Activated effector memory CD4-positive, alpha-beta T cell treated with anti-CD3 and anti-CD28 coated beads, Interleukin-2, amount 50 U/mL, for 16 hours (primary cell): ENCODE measurements around the gene ARHGAP12.
"Not testable (repeated sequence)": the region's sequence is repeated elsewhere in the genome, so short reads cannot be mapped to it uniquely, and the experiment has no call there.

Source experiments
- DNase-seq: peaks from one replicate; pipeline ENCODE4 v3.0.0-alpha.2; 2020

Gene ARHGAP12

DNA sequence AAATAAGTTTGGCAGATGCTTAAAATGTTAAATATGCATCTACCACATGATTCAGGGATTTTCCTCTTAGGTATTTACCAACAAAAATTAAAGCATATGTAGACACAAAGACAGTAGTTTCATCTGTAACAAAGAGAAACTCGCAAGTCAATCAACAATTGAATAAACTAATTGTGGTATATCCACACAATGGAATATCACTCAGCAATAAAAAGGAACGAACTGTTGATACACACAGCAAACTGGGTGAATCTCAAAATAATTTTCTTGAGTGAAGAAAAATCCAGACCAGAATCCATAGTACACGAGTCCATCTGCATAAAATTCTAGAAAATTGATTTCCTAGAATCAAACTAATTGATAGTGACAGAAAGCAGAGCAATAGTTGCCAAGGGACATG, 5.2 kb downstream of the ARHGAP12 start:
- DNase-seq = no peak

DNA sequence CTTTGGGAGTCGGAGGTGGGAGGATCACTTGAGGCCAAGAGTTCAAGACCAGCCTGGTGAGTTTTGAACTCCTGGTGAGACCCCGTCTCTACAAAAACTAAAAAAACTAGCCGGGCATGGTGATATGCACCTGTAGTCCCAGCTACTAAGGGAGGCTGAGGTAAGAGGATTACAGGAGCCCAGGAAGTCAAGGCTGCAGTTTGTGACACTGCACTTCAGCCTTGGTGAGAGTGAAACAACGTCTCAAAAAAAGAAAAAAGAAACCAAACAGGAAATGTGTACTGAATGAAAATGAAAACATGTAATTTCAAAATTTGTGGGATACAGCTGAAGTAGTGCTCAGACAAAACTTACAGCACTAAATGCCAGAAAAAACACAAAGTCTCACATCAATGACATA, 7.6 kb downstream of the ARHGAP12 start:
- no peak for DNase-seq

DNA sequence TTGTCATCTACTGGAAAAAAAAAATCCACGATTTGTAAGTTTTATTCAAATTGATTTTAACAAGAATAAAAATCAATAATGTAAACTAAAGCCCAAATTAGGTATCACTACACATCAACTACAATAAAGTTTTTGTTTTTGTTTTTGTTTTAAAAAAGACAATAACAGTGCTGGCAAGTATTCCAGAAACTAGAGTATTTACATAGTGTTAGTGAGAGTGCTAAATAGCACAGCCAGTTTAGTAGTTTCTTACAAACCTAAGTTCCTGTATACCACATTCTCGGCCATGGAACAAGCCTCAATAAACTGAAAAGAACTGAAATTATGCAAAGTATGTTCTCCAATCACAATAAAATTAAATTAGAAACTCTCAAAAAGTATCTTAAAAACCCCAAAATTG, 8.1 kb downstream of the ARHGAP12 start:
- no peak for DNase-seq

DNA sequence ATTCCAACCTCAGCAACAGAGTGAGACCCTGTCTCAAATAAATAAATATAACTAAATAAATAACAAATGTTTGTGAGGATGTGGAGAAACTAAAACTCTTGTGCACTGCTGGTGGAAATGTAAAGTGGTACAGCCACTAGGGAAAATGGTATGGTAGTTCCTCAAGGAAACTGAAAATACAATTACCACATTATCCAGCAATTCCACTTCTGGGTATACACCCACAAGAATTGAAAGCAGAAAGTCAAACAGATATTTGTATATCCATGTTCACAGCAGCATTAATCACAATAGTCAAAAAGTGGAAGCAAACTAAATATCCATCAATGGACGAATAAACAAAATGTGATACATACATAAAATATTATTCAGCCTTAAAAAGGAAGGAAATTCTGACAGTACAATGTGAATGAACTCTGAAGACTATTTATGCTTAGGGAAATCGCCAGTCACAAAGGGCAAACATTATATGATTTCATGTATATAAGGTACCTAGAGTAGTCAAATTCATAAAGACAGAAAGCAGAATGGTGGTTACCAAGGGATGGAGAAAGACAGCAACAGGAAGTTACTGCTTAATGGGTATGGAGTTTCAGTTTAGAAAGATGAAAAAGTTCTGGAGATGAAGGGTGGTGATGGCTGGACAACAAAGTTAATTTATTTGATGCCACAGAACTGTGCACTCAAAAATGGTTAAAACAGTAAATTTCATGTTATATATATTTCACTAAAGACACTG, 9.8 kb downstream of the ARHGAP12 start:
- no peak for DNase-seq

DNA sequence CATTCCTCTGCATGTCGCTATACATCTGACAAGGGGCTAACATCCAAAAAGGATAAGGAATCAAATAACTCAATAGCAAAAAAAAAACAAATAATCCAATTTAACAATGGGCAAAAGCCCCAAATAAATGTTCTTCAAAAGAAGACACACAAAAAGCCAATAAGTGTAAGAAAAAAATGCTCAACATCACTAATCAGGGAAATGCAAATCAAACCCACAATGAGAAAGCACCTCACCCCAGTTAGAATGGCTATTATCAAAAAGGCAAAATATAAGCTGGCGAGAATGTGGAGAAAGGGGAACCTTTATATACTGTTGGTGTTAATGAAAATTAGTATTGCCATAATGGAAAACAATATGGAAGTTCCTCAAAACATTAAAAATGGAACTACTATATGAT, 14.3 kb downstream of the ARHGAP12 start:
- no peak for DNase-seq

DNA sequence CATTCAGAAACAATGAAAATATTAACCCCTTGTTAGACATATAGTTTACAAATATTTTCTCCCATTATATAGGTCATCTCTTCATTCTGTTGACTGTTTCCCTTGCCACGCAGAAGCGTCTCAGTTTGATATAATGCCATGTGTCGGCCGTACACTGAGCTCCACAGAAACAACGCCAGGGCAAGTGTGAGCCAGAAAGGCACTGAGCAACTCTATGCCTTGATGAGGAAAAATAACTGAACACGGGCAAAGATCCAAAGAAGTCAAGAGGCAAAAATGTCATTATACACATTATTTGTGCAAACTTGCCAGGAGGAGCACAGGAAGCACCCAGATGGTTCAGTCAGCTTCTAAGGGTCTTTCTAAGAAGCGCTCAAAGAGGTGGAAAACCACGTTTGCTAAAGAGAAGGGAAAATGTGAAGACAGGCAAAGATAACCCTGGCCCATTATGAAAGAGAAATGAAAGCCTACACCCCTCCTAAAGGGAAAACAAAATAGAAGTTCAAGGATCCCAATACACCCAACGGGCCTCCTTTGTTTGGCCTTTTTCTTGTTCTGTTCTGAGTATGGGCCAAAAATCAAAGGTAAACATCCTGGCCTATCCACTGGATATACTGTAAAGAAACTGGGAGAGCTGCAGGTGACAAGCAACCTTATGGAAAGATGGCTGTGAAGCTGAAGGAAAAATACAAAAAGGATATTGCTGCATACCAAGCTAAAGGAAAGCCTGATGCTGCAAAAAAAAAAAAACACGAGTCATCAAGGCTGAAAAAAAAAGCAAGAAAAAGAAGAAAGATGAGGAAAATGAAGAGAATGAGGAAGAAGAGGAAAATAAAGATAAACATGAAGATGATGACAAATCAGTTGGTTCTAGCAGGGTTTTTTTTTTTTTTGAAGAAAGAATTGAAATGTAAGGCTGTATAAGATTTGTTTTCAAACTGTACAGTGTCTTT, 15.5 kb downstream of the ARHGAP12 start:
- DNase-seq = no peak

DNA sequence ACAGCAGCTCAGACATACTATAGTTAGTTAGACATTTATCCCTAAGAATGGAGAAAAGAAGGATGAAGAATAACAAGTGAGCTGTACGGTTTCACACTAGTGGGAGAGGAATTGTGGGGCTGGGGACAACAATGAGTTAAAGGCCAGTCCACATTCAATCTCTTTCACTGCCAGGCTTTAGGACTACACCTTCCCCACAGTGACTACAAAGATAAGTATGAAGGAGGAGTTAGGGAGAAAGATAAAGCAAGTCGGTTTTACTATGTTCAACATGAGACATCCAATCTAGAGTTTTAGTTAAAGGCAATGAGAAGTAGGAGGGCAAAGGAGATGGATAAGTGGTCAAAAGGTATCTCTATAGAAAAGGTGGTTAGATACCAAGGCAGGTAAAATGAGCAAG, 16.3 kb downstream of the ARHGAP12 start:
- no peak for DNase-seq

DNA sequence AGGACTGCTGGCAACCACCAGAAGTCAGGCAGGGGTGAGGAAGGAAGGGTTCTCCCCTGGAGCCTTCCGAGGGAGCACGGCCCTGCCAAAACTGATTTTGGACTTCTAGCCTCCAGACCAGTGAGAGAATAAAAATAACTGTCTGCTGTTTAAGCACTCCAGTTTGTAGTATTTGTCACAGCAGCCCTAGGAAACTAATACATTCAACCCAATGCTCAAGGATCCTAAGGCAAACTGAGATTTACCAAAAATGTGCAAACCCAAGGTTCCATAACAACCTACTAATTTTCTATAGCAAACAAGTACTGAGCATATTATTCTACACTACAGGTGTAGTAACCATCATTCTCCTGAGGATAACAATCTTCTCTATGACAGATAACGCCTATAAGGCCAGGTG, 18.6 kb downstream of the ARHGAP12 start:
- no peak for DNase-seq

DNA sequence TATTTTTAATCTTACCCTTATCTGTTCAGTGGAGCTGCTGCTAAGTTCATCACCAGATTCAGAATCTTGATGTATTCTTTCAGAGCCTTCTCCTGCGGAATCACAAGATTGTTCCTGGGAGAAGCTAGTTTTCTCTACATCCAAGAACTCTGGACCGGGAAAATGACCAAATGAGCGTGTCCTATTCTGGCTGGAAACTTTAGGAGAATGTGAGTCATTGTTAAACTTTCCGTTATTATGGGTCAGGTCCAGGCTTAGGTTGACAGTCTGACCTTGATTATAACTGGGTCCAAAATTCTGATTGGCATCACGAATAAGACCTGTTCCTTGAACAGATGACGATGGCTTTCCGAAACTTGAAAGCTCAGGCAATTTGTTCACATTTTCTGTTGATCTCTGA, 20.5 kb downstream of the ARHGAP12 start:
- no peak for DNase-seq

DNA sequence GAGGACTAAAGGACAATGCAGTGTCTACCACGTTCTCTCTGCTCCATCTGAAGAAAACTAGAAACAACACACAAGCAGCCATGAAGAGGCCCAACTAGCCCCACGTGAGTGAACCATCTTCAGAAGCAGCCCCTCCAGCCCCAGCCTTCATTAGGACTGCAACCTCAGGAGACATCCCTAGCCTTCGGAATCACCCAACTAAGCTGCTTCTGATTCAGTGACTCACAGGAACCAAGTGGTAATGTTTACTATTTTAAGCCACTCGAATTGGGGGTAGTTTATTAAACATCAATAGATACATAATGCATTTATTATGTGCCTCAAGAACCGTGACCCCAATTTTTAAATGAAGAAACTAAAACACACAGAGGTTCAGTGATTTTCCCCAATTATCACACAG, 22.6 kb downstream of the ARHGAP12 start:
- DNase-seq = no peak

DNA sequence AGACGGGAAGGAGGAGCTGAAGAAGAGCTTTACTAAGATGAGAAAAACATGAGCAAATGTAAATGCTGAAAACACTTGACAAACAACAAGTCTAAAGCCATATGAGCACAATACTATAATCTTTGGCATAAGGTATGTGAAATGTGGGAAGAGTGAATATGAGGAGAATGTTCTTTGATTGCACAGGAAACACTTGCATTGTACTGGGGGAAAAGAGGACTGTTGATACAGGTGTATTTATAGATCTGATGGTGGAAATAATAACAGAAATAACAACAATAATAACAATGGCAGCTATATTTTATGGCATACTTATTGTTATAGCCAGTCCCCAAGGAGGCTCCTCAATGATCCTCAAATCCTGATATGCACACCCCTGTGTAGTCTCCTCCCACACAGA, 23.0 kb downstream of the ARHGAP12 start:
- DNase-seq = no peak

DNA sequence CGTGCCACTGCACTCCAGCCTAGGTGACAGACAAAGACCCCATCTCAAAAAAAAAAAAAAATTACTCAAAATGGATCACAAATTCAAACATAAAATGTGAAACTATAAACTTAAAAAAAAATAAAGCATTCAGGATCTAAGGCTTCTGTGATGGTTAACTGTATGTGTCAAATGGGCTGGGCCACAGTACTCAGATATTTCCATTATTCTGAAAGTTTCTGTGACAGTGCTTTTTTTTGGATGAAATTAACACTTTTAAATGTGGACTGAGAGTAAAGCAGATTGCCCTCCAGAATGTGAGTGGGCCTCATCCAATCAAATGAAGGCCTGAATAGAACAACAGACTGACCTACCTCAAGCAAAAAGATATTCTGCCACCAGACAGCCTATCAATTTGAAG, 26.0 kb downstream of the ARHGAP12 start:
- no peak for DNase-seq

DNA sequence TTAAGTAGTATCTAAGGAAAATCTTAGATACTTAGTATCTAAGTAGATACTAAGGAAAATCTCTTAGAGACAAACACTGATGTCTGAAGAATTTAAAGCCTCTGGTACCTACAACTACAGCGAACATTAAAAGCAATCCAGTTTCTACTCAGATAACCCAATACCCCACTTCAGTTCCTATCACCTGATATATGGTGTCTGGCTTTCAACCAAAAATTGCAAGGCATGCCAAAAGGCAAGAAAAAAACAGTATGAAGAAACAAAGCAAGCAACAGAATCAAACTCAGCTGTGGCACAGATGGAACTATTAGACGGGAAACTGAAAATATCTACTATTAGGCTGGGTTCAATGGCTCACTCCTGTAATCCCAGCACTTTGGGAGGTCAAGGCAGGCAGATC, 31.1 kb downstream of the ARHGAP12 start:
- DNase-seq = no peak

DNA sequence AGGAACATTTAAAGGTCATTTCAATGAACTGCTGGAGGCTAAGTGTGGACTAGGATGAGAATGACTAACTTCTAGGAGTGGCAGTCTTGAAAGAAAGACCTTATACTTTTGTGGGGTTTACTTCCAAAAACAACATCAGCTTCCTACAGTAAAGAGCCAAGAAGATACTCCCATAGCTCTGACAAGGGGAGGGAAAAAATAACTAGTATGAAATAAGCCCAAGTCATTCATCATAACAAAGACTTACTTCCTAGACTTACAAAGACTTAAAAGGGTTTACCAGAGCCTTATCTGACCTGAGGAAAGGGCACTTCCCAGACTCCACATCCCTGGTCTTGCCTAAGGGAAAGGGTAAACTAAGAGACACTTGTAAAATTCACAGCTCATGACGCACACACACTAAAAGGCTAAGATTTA, 31.7 kb downstream of the ARHGAP12 start:
- DNase-seq = no peak

DNA sequence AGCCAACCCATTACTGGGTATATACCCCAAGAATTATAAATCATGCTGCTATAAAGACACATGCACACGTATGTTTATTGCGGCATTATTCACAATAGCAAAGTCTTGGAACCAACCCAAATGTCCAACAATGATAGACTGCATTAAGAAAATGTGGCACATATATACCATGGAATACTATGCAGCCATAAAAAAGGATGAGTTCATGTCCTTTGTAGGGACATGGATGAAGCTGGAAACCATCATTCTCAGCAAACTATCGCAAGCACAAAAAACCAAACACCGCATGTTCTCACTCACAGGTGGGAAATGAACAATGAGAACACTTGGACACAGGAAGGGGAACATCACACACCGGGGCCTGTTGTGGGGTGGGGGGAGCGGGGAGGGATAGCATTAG, 32.9 kb downstream of the ARHGAP12 start:
- not testable (repeated sequence) for DNase-seq

DNA sequence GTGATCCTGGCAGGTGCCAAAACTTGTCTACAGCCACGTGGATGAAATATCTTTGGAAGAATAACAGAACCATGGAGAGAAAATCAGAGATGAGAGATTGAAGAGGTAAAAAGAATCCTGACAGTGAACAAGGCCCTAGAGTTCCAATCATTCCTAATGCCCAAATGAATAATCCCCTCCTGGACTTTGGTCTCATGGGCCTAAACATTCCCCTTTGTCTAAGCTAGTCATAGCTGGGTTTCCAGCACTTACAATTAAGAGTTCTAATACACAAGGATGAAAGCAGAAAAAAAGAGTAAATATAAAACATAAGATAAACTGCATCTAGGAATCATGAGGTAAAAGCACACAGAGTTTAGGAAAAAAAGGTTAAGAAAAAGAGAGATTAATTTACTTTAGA, 40.2 kb downstream of the ARHGAP12 start:
- no peak for DNase-seq

DNA sequence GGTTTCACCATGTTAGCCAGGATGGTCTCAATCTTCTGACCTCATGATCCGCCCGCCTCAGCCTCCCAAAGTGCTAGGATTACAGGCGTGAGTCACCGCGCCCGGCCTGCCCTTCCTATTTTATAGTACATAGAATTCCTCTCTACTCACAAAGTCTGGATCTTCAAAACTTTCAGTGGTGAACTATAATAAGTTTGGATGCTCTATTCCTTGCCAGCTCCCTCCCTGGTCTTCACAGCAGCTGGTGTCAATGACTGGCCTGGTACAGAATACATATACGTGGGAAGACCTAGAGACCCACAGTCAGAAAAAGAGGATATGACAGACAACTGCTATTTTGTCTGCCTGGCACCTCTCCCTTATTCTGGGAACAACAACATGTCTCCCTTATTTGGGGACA, 40.8 kb downstream of the ARHGAP12 start:
- no peak for DNase-seq

DNA sequence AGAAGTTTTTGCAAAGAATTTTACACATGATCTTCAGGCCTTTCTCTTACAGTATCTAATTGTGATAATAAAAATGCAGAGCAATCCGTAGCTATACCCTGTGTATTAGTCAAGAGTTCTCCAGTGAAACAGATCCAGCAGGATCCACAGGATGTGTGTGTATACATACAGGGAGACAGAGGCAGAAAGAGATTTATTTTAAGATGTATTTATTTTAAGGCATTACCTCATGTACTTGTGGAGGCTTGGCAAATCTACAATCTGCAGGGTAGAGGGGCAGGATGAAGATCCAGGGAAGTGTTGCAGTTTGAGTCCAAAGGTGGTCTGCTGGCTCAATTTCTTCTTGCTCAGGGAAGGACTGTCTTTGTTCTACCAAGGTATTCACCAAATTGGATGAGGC, 41.7 kb downstream of the ARHGAP12 start:
- DNase-seq = no peak

DNA sequence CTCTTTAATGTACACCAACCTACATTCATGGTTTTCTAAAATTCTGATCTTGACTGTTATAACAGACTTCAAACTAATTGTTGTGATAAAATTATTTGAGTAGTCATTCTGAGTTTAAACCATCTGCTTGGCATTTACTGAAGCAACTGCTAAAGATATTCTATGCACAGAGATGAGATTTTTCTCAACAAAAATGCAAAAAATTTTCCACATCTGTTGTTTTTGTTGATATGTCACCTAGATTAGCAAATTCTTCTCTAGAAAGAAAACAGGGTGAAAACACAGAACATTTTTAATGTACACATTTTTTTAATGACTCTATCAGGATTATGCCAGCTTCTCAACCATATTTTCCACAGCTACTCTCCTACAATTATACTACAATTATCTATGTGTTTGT, 42.7 kb downstream of the ARHGAP12 start:
- DNase-seq = no peak

DNA sequence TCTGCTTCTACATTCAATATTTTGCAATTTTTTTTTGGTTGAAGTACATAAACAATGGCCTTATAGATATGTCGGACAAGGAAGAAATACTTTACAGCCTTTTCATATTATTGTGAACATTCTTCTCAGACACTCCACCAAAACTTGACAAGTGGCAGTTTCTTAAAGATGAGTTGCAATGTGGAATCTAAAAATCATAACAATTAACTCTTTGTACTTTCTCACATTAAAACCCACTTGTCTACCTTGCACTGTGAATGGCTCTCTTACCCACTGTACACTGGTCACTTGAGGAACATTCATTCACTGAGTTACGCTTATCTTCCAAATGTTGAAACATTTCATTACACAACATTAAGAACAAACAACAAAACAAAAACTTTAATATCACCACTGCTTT, 44.2 kb downstream of the ARHGAP12 start:
- no peak for DNase-seq

DNA sequence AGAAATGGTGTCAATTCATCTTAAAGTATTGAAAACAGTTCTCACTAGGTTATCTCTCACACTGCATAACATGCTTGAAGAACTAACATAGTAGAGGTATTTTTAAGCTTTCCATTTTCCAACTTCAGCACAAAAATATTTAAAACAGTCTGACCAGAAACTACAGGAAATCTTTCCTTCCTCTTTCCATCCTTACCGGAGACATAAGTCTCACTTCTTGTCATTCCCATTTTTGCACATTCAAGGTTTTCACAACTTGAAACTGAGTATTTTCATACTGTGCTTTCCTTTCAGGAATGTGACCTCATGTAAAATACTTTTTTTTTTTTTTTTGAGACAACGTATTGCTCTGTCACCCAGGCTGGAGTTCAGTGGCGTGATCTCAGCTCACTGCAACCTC, 45.2 kb downstream of the ARHGAP12 start:
- DNase-seq = no peak

DNA sequence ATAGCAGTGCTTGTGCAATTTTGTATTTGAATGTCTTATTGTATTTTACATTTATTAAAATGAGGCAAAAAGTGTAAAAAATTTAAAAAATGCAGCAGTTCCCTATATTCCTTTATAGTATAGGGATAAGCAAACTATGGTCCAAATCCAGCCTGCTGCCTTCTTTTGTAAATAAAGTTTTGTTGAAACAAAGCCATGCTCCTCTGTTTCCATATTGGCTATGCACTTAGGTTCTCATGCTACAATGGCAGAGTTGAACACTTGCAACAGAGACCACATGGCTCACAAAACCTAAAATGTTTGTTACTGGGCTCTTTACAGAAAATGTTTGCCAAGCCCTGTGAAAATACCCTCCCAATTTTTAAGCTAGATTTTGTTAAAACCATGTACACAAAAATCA, 50.1 kb downstream of the ARHGAP12 start:
- no peak for DNase-seq

DNA sequence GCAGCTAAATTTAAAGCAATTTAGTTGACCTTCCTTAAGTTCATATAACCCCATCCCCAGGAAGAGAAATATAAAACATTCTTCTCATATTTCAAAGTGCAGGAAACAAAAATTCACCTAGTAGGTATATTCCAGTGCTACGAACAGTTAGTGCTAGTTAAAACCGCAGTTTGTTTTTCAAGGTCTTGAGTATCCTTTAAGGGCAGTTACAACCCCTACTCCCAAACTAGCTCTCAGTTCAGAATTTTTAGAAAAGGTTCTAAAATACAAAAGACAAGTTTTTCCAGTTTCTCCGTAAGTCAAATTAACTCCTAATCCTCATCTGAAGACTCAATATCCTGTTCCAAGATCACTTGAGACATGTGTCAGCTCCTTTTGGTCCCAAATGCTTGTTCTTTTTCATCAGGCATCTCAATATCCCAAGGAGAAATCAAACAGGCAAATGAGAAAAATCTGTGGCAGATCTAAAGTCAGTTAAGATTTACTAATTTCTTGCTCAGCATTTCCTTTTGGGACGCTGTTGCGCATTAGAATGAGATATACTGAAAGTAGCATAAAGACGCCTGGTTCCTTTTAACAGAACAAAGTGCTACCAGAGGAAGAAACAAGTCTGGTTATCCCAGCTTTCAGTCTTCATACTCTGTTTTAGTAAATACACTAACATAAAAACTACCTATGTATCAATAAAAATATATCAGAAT, 51.8 kb downstream of the ARHGAP12 start:
- DNase-seq = no peak

DNA sequence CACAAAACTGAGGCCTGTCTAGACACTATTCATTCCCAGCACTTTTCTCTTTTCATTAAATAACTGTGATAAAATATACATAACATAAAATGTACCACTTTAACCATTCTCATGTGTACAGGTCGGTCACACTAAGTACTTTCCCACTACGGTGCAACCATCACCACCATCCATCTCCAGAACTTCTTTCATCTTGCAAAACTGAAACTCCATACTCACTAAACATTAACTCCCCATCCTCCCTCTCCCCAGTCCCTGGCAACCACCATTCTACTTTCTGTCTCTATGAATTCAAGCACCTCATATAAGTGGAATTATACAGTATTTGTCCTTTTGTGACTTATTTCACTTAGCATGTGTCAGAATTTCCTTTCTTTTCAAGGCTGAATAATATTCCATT, 53.0 kb downstream of the ARHGAP12 start:
- DNase-seq = no peak
